ENCODE data around the gene KIF3B.
"Not testable (repeated sequence)": the region's sequence is repeated elsewhere in the genome, so short reads cannot be mapped to it uniquely, and the experiment has no call there.

Gene KIF3B

GRCh38 chr20:32277361-32278198, at the start of gene KIF3B:
Gene KIF3B, plus strand, starts transcription at chr20:32277651. Its CDS starts 32,127 bp downstream, at chr20:32309778.
- DNase-seq: peak; percentile 82 to 91

DNA sequence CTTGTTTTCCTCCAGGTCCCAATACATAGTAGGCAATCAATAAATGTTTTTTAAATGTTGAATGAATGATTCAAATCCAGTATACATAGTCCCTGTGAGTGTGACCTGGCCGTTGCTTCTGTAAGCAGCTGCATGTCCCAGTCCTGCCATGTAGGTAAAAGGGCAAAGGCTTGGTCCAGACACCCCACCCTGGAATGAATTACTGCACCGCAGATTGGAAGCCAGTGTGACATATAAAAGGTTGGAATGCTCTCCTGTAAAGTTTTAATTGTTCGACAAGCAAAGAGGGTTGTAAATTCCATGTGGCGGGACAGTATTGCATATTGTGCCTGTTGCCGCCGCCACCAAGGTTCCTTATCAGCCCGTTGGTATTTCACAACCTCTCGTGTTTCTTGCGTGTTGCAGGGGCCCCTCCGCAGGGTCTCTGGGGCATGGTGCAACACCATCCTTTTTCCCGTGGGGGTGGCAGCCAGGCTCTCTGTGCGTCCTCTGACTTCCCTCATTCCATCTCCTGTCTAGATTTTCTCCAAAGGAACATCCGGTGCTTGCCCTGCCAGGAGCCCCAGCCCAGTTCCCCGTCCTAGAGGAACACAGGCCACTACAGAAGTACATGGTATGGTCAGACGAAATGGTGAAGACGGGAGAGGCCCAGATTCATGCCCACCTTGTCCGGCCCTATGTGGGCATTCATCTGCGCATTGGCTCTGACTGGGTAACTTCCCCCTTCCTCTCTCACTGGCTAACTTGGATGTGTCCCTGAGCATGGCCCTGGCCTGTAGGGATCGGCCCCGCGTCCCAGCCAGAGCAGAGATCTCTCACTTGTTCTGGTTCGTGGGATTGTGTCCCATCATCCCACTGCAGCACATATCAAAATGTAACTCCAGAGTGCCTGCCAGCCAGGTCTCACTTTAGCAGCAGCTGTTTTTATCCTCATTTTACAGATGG, 49.4 kb upstream of the KIF3B start:
- no peak for DNase-seq

DNA sequence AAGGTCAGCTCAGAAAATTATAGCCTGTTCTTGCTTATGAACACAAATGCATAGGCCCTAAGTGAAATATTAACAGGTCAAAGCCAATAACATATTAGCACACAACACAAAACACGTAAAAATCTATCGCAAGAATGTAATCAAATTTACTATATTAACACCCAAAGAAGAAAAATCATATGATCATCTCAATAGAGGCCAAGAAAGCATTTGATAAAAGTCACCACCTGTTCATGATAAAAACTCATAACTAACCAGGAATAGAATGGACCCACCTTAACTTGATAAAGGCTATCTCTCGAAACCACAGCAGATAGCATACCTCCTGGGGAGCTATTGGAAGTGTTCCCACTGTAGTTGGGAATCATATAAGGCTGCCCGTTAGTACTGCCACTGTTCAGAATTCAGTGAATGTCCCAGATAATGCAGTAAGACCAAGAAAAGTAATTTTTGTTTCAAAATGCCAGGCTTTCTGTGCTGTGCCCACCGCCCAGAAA, 48.2 kb upstream of the KIF3B start:
- DNase-seq: no peak

- DNase-seq: no peak
Observed at GRCh38 chr20:32230707-32231106, 46.7 kb upstream of the KIF3B start.

DNA sequence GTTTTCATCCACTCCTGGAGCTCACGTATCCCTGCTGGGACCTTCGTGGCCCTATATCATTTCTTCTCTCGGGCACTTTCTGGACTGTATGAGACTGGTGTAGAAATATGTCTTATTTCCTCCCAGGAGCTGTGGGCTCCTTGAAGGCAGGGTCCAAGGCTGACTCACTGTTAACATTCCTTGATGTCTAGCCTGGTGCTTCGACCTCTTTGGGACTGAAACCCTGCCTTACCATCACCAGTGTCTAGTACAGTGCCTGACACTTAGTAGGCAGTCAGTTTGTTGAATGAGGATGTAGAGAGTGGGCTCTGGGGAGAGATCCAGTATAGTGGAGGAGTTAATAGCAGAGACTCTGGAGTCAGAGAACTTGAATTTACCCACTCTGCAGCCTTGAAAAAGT, 46.2 kb upstream of the KIF3B start:
- no peak for DNase-seq

GRCh38 chr20:32231847-32232246, 45.6 kb upstream of the KIF3B start:
- no peak for DNase-seq

DNA sequence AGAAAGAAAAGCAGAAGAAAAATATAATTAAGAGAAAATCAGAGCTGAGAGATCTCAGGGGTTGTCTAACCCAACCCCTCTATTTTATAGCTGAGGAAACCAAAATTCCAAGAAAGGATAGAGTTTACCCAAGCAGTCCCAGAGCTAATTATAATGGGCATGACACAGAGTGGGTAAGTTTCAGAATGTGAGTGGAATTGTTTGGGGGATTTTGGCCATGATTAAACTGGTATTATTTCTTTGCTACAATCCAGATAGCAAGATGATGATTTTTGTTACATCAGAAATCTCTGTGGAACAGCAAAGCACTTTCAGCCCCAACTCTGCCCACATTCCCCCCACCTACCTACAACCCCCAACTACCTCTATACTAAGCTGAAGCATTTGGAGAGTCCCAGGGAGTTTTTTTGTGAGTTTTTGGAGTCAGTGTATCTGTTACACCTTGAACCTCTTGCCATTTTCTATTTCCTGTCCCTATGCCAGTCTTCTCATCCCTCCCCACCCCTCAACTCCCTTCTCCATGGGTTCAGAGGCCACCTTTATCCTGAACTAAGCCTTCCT, 45.0 kb upstream of the KIF3B start:
- DNase-seq: no peak

DNA sequence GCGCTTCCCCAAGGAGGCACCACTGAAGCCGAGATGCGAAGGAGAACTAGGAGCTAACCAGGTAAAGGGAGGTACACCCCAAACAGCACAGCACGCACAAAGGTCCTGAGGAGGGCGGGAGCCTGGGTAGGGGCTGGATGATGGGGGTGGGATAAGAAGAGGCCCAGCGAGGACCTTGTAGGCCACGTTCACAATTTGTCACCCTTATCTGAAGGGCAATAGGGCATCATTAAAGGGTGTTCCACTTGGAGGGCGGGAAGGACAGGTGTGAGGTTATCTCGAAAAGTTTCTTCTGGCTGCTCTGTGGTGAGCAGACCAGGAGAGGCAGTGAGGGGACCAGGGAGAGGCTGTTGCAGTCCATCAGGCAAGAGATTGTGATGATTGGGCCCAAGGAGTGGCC, 44.2 kb upstream of the KIF3B start:
- DNase-seq: no peak

DNA sequence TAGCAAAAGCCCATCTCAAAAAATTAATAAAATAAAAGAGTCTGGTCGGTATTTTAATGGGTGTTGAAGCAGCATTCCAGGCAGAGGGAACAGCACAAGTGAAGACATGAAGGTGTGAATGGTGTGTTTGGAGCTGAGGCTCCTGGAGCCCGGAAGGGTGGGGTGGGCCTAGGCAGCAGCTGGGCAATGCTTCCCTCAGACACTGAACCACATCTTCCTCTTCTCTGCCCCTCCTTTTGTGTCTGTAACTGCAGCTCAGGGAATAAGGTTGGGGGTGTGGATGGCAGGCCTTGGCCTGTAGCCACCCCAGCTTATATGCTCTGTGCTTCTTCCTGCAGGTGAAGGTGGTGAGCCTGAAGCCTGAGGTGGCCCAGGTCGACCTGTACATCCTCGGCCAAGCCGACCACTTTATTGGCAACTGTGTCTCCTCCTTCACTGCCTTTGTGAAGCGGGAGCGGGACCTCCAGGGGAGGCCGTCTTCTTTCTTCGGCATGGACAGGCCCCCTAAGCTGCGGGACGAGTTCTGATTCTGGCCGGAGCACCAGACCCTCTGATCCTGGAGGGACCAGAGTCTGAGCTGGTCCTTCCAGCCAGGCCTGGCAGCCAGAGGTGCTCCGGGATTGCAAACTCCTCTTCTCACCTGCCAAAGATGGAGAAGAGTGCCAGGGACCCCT, 43.2 kb upstream of the KIF3B start:
- no peak for DNase-seq

GRCh38 chr20:32235331-32236047, 42.0 kb upstream of the KIF3B start:
- no peak for DNase-seq

GRCh38 chr20:32236048-32236533, 41.4 kb upstream of the KIF3B start:
- DNase-seq: no peak

DNA sequence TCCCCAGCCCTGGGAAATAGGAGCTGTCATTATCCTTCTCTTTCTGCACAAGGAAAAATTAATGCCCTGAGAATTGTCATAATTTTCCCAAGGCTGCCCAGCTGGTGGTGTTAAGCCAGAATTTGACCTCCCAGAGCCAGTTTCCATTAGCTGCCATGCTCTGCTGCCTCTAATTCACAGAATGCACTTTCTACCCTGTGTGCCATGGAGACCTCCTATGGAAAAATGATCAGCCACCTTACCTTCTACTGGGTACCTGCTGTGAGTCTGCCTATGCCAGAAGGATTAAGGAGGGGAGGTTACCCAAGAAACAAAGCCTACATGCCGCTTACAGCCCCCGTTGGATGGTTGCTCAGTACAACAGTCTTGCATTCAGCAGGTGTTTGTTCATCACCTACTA, 40.6 kb upstream of the KIF3B start:
- DNase-seq: no peak

DNA sequence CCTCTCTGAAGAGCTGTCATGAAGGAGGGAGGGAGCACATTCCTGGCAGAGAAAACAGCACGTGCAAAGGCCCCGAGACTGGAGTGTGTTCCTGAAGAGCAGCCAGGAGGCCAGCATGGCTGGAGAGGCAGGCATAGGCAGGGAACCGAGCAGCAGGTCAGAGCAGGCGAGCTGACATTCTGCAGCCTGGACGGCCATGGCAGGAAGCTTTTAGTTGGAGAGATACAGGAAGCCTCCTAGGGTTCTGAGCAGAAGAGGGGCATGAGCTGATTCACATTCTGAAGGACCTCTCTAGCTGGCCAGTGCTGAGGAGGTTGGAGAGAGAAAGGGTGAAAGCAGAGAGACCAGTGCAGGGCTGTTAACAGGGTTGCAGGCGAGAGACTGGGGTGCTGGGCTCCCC, 40.0 kb upstream of the KIF3B start:
- no peak for DNase-seq

DNA sequence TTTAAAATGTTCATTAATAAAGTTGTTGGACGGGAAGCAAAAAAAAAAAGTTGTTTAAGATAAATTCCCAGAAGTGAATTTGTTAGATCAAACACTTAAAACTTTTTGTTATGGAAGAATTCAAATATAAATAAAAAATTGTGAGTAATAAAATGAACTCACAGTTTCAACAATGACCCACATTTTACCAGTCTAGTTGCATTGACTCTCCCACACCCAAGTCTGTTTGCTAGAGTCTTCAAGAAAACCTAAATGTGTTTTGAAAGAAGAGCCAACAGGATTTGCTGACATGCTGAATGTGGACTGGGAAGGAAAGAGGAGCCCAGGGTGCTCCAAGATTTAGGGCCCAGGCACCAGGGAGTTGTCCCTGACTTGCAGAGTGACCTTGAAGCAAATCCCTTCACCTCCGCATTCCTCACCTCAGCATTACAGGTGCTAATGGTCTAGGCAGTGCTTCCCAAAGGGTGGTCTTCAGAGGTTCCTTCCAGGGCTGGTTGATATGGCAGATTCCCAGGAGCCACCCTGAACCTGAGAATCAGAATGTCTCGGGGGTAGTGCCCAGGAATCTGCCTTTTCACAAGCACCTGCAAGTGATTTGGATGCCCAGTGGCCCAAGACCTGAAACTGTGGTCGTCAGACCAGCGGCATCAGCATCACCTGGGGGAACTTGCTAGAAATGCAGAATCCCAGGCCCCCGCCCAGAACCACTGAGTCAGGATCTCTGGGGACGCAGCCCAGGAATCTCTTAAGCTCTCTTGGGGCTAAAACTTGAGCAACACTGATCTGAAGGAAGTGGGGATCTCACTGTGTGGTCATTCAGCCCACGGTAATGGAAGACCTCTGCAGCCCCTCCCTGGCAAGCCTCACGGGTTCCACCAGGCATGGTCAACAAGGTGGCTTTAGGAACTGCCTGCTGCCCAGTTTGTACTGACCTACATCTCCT, 38.7 kb upstream of the KIF3B start:
- no peak for DNase-seq

GRCh38 chr20:32240205-32240604, 37.2 kb upstream of the KIF3B start:
- peak in 1 of 2 experiments; percentile 21 for DNase-seq

DNA sequence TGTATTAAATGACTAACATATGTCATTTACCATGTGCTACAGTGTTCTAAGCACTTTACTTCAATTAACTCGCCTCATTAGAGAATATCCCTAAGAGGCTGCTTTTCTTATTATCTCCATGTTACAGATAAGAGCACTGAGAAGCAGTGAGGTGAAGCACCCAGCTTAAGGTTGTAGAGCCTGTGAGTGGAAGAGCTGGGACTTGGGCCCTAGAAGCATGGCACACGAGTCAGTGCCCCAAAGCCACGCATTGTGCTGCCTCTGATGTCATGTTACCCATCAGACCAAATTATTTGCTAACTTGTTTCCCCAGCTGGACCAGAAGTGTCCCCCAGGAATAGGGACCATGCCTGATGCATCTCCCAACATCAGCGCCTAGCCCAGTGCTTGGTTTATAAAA, 35.6 kb upstream of the KIF3B start:
- DNase-seq: peak; percentile 77 to 93

DNA sequence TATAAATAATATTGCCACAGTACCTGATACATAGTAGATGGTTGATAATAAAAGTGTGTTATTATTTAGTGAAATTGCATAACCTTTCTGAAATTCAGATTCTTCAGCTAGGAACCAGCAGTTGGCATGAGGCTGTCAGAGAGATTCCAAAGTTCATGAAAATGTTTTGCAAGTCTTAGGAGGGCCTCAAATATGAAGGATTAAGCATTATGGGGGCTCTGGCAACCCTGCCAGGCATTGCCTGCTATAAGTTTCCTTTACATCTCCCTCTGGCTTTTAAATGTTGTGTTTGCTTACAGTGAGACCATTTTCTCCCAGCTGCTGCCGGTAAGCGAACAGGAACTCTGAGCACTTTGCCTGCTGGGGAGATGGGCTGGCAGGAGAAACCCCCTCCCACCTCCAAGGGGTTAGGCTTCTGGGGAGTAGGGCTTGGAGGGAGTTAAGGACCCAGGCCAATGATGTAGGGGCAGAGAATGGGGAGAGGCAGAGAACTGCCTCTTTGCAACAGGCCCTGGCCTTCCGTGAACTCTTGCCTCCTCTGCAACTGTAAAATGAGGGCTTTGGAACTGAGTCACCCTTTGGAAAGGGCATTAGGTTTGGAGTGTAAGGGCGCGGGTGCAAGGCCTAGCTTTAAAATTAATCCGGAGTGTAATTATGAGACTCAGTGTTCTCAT, 33.2 kb upstream of the KIF3B start:
- no peak for DNase-seq

GRCh38 chr20:32244959-32245358, 32.5 kb upstream of the KIF3B start:
- DNase-seq: no peak

GRCh38 chr20:32246208-32246607, 31.2 kb upstream of the KIF3B start:
- not testable (repeated sequence) for DNase-seq

DNA sequence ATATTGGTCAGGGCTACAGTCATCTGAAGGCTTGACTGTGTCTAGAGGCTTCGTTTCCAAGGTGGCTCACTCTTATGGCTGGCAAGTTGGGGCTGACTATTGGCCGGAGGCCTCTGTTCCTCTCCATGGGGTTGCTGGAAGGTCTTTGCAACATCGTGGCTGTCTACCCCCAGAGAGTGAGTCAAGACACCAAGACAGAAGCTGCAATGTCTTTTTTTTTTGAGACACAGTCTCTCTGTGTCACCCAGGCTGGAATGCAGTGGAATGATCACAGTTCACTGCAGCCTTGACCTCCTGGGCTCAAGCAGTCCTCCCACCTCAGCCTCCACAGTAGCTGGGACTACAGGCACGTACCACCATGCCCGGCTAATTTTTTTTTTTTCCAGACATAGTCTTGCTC, 29.4 kb upstream of the KIF3B start:
- DNase-seq: no peak

Measured in NCI-H524 (cell line).